HG03469 (cell line): ENCODE data around the gene ERN2.
"Not testable (repeated sequence)": the region's sequence is repeated elsewhere in the genome, so short reads cannot be mapped to it uniquely, and the experiment has no call there.

Source experiments
- ATAC-seq: cut with Tn5 transposase; IDR thresholded peaks from one replicate; pipeline ENCODE4 v1.9.1; 2021; ENCODE audit warnings: mild to moderate bottlenecking, moderate library complexity, moderate number of reproducible peaks; ENCODE audit not compliant: unreplicated experiment

ERN2 gene

GRCh38 chr16:23724096-23724784, 11.2 kb upstream of the ERN2 start:
- no peak for ATAC-seq

GRCh38 chr16:23722613-23723240, 9.7 kb upstream of the ERN2 start:
- not testable (repeated sequence) for ATAC-seq

DNA sequence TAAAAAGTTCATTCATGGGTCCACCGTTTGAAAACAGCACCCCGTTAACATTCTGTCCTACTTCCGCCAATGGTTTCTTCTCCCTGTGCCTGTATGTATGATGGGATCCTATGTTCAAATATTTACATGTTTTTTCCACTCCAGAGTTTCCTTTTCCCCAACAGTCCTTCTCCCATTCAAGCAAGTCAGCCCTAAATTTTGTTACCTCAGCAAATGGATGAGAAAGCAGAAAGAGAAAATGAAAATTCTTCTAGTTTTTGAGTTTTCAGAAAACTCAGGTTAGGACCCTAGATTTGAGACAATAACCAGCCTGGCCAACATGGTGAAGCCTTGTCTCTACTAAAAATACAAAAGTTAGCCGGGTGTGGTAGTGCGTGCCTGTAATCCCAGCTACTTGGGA, 3.5 kb upstream of the ERN2 start:
- ATAC-seq, result no peak

DNA sequence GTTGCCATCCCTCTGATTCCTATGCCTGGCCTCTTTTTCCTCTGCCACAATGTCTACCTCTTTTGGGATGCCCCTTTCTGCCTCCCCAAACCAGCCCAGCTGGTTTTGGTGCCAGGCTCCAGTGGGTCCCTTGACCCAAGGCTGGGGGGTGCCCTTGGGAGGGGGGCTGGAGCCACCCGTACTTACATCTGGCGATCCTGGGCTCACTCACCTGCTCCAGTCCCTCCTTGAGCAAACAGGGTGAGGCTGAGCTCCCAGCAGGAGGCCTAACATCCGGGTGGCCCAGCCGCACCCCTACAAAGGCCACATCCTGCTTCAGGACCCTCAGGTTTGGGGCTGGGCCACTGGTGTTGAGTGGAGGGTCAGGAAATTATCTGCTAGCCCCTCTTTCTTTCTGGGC, 1.2 kb downstream of the ERN2 start:
- ATAC-seq, result no peak

DNA sequence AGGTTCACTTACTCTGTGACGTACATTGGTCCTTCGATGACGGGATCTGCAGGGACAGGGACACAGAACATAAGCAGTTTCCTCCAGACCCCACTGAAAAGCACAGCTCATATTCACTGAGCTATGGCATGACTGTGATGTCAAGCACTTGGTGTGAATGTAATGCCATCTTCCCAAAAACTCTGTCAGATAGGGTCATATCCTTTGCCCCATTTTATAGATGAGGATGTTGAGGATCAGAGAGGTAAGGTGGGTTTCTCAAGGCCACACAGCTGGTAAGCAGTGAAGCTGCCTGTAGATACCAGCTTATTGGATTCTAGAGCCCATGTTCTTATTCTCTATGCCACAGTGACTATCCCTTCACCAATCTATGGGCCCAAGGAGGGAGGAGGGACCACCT, 2.5 kb downstream of the ERN2 start:
- ATAC-seq, result no peak

- ATAC-seq, result no peak
These were observed 3.0 kb downstream of the ERN2 start for GRCh38 chr16:23710008-23710407.

DNA sequence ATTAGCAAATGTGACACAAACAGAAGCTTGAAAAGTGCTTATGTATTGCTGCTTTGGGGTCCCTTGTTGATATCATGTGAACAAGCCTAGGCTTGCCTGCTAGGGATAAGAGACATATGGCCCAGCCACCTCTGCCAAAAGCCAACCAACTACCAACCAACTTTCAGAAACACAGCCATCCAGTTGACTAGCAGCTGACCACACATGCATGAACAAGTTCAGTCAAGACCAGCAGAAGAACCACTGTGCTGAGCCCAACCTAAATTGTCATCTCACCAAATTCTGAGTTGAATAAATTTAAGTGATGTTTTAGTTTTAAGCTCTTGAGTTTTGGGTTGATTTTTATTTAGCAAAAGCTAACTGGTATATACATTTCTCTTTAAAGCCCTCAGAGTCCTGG, 3.5 kb downstream of the ERN2 start:
- ATAC-seq, result no peak

GRCh38 chr16:23706439-23706838, 6.6 kb downstream of the ERN2 start:
- no peak for ATAC-seq

- ATAC-seq, result no peak
These were observed 7.5 kb downstream of the ERN2 start for GRCh38 chr16:23705517-23705902.

DNA sequence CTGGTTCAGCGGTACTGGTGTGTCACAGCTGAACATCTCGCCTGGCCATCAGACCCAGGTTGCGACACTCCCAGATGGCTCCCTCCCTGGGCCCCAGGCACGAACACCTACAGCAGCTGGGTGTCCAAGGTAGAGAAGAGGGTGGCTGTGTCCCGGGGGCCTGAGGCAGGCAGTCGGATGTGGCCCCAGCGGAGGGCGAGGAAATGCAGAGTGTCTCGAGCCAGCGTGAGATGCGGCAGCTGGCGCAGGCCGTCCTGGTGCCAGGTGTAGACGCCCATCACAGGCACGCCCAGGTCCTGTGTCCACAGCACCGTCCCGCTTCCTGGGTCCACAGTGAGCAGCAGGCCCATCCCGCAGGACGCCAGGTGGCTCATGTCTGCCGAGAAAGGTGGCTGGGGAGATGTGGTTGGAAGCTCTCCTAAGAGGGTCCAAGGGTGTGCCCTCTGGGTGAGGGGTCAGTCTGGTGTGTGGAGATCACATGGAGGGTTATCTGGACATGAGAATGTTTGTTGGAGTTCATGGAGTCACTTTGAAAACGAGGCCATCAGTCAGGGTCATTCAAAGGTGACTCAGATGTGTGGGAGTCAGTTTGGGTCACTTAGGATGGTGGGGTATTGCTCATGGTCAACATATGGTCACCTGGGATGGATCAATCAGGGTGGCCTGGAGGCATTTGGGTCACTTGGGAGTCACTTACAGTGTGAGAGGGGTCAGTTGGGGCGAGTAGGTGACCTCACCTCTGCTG, 8.1 kb downstream of the ERN2 start:
- no peak for ATAC-seq

GRCh38 chr16:23702951-23703350, 10.1 kb downstream of the ERN2 start:
- ATAC-seq, result no peak

DNA sequence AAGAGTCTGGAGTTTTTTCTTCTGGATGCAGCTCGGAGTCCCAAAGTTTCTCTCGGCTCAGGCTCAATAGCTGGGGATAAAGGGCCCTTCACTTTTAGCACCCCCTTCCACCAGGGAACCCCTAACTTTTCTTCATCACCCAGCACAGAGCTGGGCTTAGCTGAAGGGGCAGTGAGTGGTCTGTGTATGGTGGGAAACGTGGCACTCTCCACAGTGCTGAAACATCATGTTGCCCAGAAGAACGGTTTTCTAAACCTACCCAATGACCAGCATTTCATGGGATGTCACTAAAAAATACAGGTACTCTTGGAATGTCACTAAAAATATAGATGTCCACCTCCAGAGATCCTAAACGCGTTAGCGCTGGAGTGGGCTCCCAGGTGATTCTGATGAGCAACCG, 12.0 kb downstream of the ERN2 start:
- ATAC-seq, result no peak

GRCh38 chr16:23700509-23700908, 12.5 kb downstream of the ERN2 start:
- no peak for ATAC-seq

GRCh38 chr16:23700093-23700492, 12.9 kb downstream of the ERN2 start:
- no peak for ATAC-seq

GRCh38 chr16:23699100-23699499, 13.9 kb downstream of the ERN2 start:
- no peak for ATAC-seq

- ATAC-seq, result no peak
These were observed 17.3 kb downstream of the ERN2 start for GRCh38 chr16:23695756-23696155.

DNA sequence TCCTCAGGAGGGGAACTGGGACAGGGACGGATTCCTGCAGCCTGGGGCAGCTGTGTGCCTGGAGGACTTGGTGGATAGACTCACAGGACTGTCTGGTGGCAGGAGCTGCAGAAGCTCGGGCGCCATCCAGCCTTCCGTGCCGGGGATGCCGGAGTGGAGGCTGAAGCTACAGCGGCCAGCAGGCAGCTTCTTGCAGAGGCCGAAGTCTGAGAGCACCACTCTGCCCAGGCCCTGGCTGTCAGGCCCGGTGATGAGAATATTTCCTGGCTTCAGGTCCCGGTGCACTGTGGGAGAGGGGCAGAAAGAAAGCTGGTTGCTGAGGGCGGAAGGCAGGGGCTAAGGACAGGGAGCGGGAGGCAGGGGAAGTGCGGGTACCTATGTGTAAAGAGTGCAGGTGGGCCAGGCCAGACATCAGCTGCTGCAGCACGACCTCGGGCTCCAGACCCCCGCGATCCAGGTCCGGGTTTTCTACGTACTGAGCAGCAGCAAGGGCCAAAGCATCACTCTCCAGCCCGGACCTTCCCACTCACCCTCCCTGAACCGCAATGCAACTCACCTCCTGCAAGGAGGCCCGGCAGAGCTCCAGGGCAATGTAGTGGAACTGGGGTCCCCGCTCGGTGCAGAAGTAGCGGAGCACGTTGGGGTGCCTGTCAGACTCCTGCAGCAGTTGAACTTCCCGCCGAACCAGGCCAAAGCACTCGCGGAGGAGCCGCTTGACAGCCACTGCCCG, 18.2 kb downstream of the ERN2 start:
- ATAC-seq, result no peak

GRCh38 chr16:23694265-23694643, 18.8 kb downstream of the ERN2 start:
- ATAC-seq, result no peak

DNA sequence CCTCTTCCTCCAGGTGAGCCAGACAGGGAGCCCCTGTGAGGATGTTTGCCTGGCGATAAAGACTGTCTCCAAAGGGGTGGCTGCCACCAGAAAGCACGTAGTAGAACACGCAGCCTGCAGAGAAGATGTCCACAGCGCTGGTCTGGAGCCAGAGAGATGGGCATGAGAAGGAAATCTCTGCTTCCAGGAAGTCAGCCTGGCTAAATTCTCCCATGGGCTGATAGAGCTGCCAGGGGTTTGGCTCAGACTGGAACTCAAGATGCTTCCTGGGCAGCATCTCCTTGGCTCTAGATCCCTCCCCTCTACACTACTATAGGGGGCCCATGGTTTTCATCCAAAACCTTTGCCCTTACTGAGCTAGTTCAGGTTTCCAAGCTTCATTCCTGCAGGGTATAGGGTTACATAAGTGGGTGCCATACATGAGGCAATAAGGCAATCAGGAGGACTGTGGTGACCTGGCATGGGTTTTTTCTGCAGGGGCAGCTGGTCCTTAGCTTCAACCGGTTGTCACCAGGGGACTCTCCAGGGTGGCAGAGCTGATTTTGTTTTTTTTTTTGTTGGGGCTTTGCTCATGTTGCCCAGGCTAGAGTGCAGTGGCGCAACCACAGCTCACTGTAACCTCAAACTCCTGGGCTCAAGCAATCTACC, 20.7 kb downstream of the ERN2 start:
- ATAC-seq, result no peak

- no peak for ATAC-seq
These were observed 21.4 kb downstream of the ERN2 start for GRCh38 chr16:23691483-23692189.
